Upper lobe of left lung (tissue), 6 donors: Measurements from ENCODE around the gene STING1. TPM values are rescaled to one million over a fixed set of nuclear protein-coding genes. Genes with fewer than 3 reads are reported as not detected.

Experiments
- ATAC-seq, 2 donors: fragments of 200-7000 bp; cut with Tn5 transposase; one replicate each; pipeline ENCODE4 v1.9.1; 2022; ENCODE audit warnings: mild to moderate bottlenecking in 2 of 2, moderate library complexity in 2 of 2; ENCODE audit not compliant: low FRiP score in 2 of 2
- DNase-seq, 2 donors: peaks; one replicate each; pipeline ENCODE4 v3.0.0-alpha.2; 2019 to 2020
- H3K27ac ChIP-seq, 4 donors: fragments of 200-600 bp; sonication (generic); one replicate each; pipeline ENCODE4 v1.5.1; 2016 to 2019
- H3K27me3 ChIP-seq, 4 donors: fragments of 200-600 bp; sonication (generic); one replicate each; pipeline ENCODE4 v1.5.1; 2017 to 2019
- H3K36me3 ChIP-seq, 4 donors: fragments of 200-600 bp; sonication (generic); one replicate each; pipeline ENCODE4 v1.5.1; 2016 to 2019
- H3K4me1 ChIP-seq, 4 donors: fragments of 200-600 bp; sonication (generic); one replicate each; pipeline ENCODE4 v1.5.1; 2018 to 2019
- H3K4me3 ChIP-seq, 4 donors: fragments of 200-600 bp; sonication (generic); one replicate each; pipeline ENCODE4 v1.5.1; 2017 to 2019; ENCODE audit warnings: mild to moderate bottlenecking in 2 of 4, moderate library complexity in 1 of 4
- H3K9me3 ChIP-seq, 4 donors: fragments of 200-600 bp; sonication (generic); one replicate each; pipeline ENCODE4 v1.5.1; 2018 to 2019
- EP300 ChIP-seq, 4 donors: sonication (generic); formaldehyde crosslinking; IDR thresholded peaks; one replicate each; pipeline ENCODE4 v1.5.1; 2017; ENCODE audit warnings: antibody characterized with exemption in 4 of 4, control low read depth in 2 of 4
- POLR2A ChIP-seq, 4 donors: fragments of 450-650 bp; IDR thresholded peaks; one replicate each; pipeline ENCODE4 v1.5.1; 2016 to 2017; ENCODE audit warnings: antibody characterized with exemption in 4 of 4, mild to moderate bottlenecking in 2 of 4
- POLR2AphosphoS5 ChIP-seq, 2 donors: sonication (generic); formaldehyde crosslinking; IDR thresholded peaks; one replicate each; pipeline ENCODE4 v1.5.1; 2017; ENCODE audit warnings: antibody characterized with exemption in 2 of 2
- WGBS, 2 donors: methylation state at CpG; one replicate each; pipeline ENCODE4 v1.1.5; 2017 to 2018; 5-methylcytosine and 5-hydroxymethylcytosine counted together
- total RNA-seq, 6 donors: library from RNA; depleted of rRNA in 4 of 6; stranded (reverse); fragments of >200 nt in 4 of 6; gene quantifications; one replicate each; pipeline versions ENCODE4 v1.1.0 to v1.2.1, GENCODE V29; 2016 to 2021
- TF ChIP-seq, protein P1 (sequence below), 6 experiments: fragments of 450-650 bp in 4 of 6; fragments of 200-600 bp in 2 of 6; sonication (generic) in 2 of 6; IDR thresholded peaks; one replicate each; pipeline ENCODE4 v1.5.1; 2016 to 2019; ENCODE audit warnings: antibody characterized with exemption in 6 of 6
- donor health status: DM: no; HTN: no; CAD: no; lungs with moderate emphysema.
- donor health status: DM: no; HTN: yes; CAD: no; lungs with severe emphysema.

The STING1 gene
- total RNA-seq, 6 donors from 2014 or later: 70.3 to 141 (median 107) TPM

DNA sequence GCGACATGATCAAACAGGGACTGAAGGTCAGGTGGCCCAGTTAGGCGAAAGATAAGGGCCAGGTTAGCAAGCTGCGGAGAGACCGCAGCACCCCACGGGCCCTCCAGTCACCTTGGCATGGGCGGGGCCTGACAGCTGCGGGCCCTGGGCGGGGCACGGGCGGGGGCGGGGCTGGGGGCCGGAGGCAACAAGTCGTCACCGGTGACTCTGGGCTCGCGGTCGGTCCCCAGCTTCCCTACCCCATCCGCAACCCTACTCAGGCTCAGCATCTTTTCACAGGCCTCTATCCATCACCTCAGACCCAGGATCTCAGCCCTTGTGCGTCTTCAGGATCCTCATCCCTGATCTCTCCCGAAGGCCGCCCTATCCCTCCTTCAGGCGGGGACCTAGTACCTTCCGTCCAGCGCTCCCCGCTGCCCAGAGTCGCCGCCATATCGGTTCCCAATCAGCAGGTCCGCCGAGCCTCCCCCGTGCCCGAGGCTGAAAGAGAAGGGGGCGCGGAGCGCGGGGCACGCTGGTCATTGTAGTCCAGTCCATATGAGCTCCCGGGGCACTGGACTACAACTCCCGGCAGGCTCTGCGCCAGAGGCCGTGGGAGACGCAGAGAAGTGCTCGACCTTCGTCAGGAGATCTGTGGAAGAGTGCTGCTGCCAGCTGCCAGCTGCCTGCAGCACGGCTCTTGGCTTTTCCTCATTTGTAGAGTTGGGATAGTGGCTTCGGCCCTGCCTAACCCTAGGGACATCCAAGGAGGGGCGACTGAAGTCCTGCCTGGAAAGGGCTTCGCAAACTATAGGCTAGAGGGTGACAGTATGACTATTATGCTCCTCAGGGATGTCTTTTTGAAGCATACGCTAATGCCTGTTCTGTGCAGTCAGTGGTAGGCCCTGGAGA is 43.3 kb downstream of the STING1 start, which contains the start of gene DNAJC18:
Gene DNAJC18, minus strand, starts transcription at position 513 of the 891 bp plus-strand sequence. Its CDS starts 80 bp downstream, at position 433.
- Histone ChIP-seq H3K27ac (peak within 1 kb of the TSS; percentile 89 to 99 (median 95)), H3K4me3 (peak within 1 kb of the TSS; percentile 64 to 84 (median 68)), H3K9me3 (no peaks in the 10 kb centered on the region), H3K4me1 (peaks cover 10 to 14% (median 13%) of the 10 kb centered on the region in 4 donors), H3K36me3 (peaks cover 0 to 17% (median 0%) of the 10 kb centered on the region in 4 donors), H3K27me3 (no peaks in the 10 kb centered on the region)
- TF ChIP-seq POLR2AphosphoS5 (IDR thresholded peaks at IDR 0.05) (peak; percentile 48 to 60), EP300 (IDR thresholded peaks at IDR 0.05) (no peak), POLR2A (IDR thresholded peaks at IDR 0.05) (peak in 2 of 4 donors; percentile 36 to 55)
- TF ChIP-seq, protein P1, sequence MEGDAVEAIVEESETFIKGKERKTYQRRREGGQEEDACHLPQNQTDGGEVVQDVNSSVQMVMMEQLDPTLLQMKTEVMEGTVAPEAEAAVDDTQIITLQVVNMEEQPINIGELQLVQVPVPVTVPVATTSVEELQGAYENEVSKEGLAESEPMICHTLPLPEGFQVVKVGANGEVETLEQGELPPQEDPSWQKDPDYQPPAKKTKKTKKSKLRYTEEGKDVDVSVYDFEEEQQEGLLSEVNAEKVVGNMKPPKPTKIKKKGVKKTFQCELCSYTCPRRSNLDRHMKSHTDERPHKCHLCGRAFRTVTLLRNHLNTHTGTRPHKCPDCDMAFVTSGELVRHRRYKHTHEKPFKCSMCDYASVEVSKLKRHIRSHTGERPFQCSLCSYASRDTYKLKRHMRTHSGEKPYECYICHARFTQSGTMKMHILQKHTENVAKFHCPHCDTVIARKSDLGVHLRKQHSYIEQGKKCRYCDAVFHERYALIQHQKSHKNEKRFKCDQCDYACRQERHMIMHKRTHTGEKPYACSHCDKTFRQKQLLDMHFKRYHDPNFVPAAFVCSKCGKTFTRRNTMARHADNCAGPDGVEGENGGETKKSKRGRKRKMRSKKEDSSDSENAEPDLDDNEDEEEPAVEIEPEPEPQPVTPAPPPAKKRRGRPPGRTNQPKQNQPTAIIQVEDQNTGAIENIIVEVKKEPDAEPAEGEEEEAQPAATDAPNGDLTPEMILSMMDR (IDR thresholded peaks at IDR 0.05): no peak
- ATAC-seq: peak; percentile 97 to 100
- peak; percentile 97 to 98 for DNase-seq
- 1 to 4% methylated on average over 33 to 44 of the region's 49 CpGs for WGBS, 2 donors

DNA sequence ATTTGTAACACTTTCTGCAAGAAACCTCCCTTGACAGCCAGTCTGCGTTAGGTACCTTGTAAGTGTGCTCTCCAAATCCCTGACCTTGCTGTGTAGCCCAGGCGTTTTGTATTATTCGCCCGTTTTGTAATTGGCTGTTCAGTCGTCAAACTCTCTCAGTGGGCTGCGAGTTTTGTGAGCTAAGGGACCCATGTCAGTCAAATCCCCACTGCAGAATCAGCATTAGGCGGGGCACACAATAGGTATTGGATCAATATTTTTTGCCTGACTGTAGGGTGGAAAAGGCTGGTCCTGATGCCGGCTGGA is 43.9 kb downstream of the STING1 start:
- no peak for ATAC-seq
- H3K4me3 ChIP-seq: peak overlapping the region; percentile 64 to 84 (median 68)
- 37 to 45% methylated on average over 8 of the region's 8 CpGs for WGBS, 2 donors
- H3K36me3 ChIP-seq: peaks cover 0 to 23% (median 0%) of the 10 kb centered on the region in 4 donors
- peak overlapping the region; percentile 89 to 99 (median 95) for H3K27ac ChIP-seq
- H3K9me3 ChIP-seq: no peaks in the 10 kb centered on the region
- DNase-seq: no peak
- H3K27me3 ChIP-seq: no peaks in the 10 kb centered on the region
- peaks cover 10 to 14% (median 12%) of the 10 kb centered on the region in 4 donors for H3K4me1 ChIP-seq
- no peak for TF ChIP-seq EP300 (IDR thresholded peaks at IDR 0.05)

DNA sequence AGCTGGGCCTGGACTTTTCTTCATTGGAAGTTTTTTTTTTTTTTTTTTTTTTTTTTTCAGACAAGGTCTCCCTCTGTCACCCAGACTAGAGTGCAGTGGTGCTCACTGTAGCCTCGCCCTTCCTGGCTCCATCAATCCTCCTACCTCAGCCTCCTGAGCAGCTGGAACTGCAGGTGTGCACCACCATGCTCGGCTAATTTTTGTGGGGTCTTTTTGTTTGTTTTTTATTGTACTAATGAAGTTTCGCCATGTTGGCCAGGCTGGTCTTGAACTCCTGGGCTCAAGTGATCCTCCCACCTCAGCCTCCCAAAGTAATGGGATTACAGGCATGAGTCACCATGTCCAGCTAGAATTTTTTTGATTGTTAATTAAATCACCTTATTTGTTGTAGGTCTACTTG is 46.9 kb downstream of the STING1 start:
- H3K9me3 ChIP-seq: no peaks in the 10 kb centered on the region
- ATAC-seq: no peak
- H3K27me3 ChIP-seq: no peaks in the 10 kb centered on the region
- peaks cover 9 to 12% (median 11%) of the 10 kb centered on the region in 4 donors for H3K4me1 ChIP-seq
- H3K36me3 ChIP-seq: peaks cover 0 to 48% (median 2%) of the 10 kb centered on the region in 4 donors
- DNase-seq: no peak
- 97 to 100% methylated on average over 1 to 3 of the region's 3 CpGs for WGBS, 2 donors
- TF ChIP-seq POLR2AphosphoS5 (IDR thresholded peaks at IDR 0.05): no peak
- TF ChIP-seq POLR2A (IDR thresholded peaks at IDR 0.05): no peak
- TF ChIP-seq, protein P1 (IDR thresholded peaks at IDR 0.05): no peak
- TF ChIP-seq EP300 (IDR thresholded peaks at IDR 0.05): no peak
- no peak overlapping the region for H3K4me3 ChIP-seq
- H3K27ac ChIP-seq: no peak overlapping the region

DNA sequence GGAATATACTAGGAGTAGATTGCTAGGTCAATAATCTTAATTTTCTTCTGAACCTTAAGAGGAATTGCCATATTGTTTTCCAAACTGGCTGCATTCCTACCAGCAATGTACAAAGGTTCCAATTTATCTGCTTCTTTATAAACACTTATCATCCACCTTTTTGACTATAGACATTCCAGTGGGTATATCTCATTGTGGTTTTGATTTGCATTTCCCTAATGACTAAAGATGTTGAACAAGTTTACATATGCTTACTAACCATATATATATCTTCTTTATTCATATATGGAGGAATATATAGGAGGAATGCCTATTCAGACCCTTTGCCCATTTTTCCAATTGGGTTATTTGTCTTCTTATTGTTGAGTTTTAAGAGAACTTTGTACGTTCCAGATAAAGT is 50.9 kb downstream of the STING1 start:
- no peaks in the 10 kb centered on the region for H3K9me3 ChIP-seq
- no peak for ATAC-seq
- TF ChIP-seq POLR2AphosphoS5 (IDR thresholded peaks at IDR 0.05) (no peak), EP300 (IDR thresholded peaks at IDR 0.05) (no peak), POLR2A (IDR thresholded peaks at IDR 0.05) (no peak)
- TF ChIP-seq, protein P1 (IDR thresholded peaks at IDR 0.05): no peak
- H3K4me1 ChIP-seq: no peaks in the 10 kb centered on the region
- peaks cover 0 to 72% (median 12%) of the 10 kb centered on the region in 4 donors for H3K36me3 ChIP-seq
- H3K27ac ChIP-seq: no peak overlapping the region
- 75 to 100% methylated on average over 1 of the region's 1 CpG for WGBS, 2 donors
- H3K4me3 ChIP-seq: no peak overlapping the region
- H3K27me3 ChIP-seq: no peaks in the 10 kb centered on the region
- no peak for DNase-seq

DNA sequence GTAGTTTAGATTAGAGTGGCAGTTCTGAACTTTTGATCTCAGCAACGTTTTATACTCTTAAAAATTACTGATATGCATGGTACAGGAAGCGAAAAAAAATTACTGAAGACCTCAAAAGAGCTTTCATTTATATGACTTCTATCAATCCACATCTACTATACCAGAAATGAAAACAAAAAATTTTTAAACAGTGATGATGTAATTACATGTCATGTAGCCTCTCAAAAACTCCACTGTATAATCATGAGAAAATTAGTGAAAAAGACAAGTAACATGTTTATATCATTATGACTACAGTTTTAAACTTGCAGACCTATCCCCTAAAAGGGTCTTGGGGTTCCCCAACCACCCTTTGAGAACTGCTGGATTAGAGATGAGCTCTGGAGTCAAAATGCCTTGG is 52.5 kb downstream of the STING1 start:
- H3K4me1 ChIP-seq: no peaks in the 10 kb centered on the region
- no peaks in the 10 kb centered on the region for H3K27me3 ChIP-seq
- whole genome bisulfite sequencing, 2 donors: 80 to 82% methylated on average over 2 of the region's 2 CpGs
- no peak overlapping the region for H3K27ac ChIP-seq
- no peaks in the 10 kb centered on the region for H3K9me3 ChIP-seq
- peaks cover 0 to 81% (median 24%) of the 10 kb centered on the region in 4 donors for H3K36me3 ChIP-seq
- ATAC-seq (no peak), DNase-seq (no peak)
- H3K4me3 ChIP-seq: no peak overlapping the region
- TF ChIP-seq, protein P1 (IDR thresholded peaks at IDR 0.05): no peak
- TF ChIP-seq EP300 (IDR thresholded peaks at IDR 0.05) (no peak), POLR2A (IDR thresholded peaks at IDR 0.05) (no peak), POLR2AphosphoS5 (IDR thresholded peaks at IDR 0.05) (no peak)
